ENCODE data around the gene TIMD4.

TIMD4 gene

DNA sequence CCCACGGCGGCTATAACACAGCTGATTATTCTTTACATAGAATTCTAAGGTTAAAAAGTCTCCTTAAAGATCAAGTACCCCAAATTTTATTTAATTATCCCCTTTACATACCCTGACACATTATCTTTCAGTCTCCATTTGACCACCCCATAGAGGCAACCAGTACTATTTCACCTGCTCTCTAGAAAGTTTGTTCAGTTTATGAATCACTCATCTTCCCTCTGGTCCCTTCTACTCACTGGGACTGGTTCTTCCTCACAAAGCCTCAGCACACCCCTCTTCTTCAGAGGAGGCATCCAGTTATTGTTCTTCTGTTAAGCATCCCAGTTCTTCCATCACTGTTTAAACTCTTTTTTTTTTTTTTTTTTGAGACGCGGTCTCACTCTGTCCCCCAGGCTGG lies 70.2 kb downstream of the TIMD4 start:
- H3K4me3 ChIP-seq (ENCODE audit: low read depth, low read length): no peak overlapping the region
- no peak overlapping the region for H3K27ac ChIP-seq
- in situ Hi-C loops (cut with HindIII; ENCODE audit: low pct_ligation_motif_present, low sequenced_read_pairs): no loop called here
- DNase-seq: no peak
- H3K27me3 ChIP-seq (replicated peaks): no peaks in the 10 kb centered on the region
- TF ChIP-seq, protein P1, sequence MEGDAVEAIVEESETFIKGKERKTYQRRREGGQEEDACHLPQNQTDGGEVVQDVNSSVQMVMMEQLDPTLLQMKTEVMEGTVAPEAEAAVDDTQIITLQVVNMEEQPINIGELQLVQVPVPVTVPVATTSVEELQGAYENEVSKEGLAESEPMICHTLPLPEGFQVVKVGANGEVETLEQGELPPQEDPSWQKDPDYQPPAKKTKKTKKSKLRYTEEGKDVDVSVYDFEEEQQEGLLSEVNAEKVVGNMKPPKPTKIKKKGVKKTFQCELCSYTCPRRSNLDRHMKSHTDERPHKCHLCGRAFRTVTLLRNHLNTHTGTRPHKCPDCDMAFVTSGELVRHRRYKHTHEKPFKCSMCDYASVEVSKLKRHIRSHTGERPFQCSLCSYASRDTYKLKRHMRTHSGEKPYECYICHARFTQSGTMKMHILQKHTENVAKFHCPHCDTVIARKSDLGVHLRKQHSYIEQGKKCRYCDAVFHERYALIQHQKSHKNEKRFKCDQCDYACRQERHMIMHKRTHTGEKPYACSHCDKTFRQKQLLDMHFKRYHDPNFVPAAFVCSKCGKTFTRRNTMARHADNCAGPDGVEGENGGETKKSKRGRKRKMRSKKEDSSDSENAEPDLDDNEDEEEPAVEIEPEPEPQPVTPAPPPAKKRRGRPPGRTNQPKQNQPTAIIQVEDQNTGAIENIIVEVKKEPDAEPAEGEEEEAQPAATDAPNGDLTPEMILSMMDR (IDR thresholded peaks at IDR 0.05; ENCODE audit: low read depth, low read length, missing control alignments): no peak
- H3K36me3 ChIP-seq (replicated peaks): no peaks in the 10 kb centered on the region

DNA sequence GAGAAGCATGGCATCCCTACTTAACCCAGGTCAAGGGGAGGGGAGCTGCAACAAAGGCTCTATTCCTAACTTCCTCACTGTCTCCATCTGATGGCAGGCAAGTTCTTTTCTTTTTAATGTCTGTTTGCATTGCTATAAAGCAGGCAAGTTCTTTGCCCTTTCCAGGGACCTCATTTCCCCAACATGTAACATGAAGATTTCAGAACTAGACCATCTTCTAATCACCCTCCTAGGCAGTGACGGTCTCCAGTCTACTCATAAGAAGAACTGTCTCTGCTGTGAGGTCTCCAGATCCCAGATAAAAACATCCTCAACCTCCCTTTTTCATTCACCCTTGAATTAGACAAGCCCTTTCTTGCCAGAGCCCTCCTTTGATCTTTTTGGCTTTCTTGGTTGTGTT lies 70.8 kb downstream of the TIMD4 start:
- no peak for DNase-seq
- TF ChIP-seq, protein P1 (IDR thresholded peaks at IDR 0.05; ENCODE audit: low read depth, low read length, missing control alignments): no peak
- Histone ChIP-seq H3K27ac (no peak overlapping the region), H3K27me3 (replicated peaks) (no peaks in the 10 kb centered on the region), H3K36me3 (replicated peaks) (no peaks in the 10 kb centered on the region), H3K4me3 (ENCODE audit: low read depth, low read length) (no peak overlapping the region)
- in situ Hi-C loops (cut with HindIII; ENCODE audit: low pct_ligation_motif_present, low sequenced_read_pairs): no loop called here

DNA sequence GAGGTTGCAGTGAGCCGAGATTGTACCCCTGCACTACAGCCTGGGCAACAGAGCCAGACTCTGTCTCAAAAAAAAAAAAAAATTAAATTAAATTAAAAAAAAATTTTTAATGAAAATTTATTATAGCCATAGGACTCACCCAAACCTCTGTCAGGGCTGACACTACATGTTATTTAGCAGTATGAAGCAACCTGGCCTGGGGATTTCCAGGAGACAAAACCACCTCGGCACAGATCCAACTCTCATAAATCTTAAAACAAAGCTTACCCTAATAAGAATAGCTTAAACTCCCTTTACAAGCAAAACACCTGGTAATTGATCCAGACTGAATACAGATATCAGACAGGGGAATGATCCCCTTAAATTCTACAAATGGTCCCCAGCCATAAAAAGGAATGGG lies 74.5 kb downstream of the TIMD4 start:
- Histone ChIP-seq H3K27ac (no peak overlapping the region), H3K36me3 (replicated peaks) (no peaks in the 10 kb centered on the region), H3K4me3 (ENCODE audit: low read depth, low read length) (no peak overlapping the region), H3K27me3 (replicated peaks) (no peaks in the 10 kb centered on the region)
- in situ Hi-C loops (cut with HindIII; ENCODE audit: low pct_ligation_motif_present, low sequenced_read_pairs): no loop called here
- DNase-seq: no peak
- TF ChIP-seq, protein P1 (IDR thresholded peaks at IDR 0.05; ENCODE audit: low read depth, low read length, missing control alignments): no peak

DNA sequence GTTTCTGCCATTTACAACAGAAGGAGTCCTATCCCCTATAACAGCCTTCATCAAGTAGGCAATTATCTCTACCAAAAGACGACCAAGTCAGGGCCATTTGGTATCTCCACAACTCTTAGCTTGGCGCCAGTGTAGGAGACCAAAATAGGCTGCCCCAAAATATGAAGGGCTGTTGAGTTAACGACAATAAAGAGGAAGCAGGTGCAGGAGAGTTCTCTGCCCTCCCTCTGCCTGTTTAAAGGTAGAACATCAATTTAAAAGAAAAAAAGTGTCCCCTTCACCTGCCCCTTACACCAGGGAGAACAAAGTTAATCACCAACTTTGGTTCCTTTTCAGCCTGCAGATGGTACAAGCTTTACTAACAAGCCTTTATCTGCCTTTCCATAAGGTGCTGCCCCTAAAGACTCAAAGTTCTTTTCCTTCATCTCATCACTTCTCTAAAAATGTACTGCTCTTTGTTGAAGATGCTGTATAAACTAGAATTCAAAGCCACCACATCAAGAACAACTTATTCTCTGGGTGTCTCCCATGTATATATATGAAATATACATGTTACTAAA lies 79.6 kb downstream of the TIMD4 start:
- Histone ChIP-seq H3K27me3 (replicated peaks) (no peaks in the 10 kb centered on the region), H3K36me3 (replicated peaks) (no peaks in the 10 kb centered on the region), H3K4me3 (ENCODE audit: low read depth, low read length) (no peak overlapping the region), H3K27ac (no peak overlapping the region)
- DNase-seq: no peak
- TF ChIP-seq, protein P1 (IDR thresholded peaks at IDR 0.05; ENCODE audit: low read depth, low read length, missing control alignments): no peak
- in situ Hi-C loops (cut with HindIII; ENCODE audit: low pct_ligation_motif_present, low sequenced_read_pairs): no loop called here

DNA sequence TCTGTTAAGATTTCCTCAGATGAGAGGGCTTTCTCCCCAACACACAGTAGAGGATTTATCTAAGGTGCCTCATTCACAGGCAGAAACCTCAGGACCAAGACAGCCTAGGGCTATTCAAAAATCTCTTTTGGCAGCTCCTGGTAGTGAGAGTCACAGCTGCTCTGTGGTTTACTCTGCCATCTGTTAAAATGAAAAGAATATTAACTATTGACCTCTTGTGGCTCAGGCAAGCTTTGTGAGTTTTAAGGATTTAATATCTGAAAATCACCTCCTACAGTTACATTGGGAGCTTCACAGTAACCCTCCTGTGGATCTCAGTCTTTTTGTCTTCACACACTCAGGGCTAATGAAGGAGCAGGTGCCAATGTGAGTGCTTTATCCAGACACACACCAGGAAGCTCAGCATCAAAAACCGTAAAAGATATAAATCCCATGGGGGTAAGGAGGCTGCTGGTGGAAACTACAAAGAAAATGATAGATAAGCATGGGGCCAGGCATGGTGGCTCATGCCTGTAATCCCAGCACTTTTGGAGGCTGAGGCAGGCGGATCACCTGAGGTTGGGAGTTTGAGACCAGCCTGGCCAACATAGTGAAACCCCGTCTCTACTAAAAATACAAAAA lies 83.3 kb downstream of the TIMD4 start:
- TF ChIP-seq, protein P1 (IDR thresholded peaks at IDR 0.05; ENCODE audit: low read depth, low read length, missing control alignments): no peak

DNA sequence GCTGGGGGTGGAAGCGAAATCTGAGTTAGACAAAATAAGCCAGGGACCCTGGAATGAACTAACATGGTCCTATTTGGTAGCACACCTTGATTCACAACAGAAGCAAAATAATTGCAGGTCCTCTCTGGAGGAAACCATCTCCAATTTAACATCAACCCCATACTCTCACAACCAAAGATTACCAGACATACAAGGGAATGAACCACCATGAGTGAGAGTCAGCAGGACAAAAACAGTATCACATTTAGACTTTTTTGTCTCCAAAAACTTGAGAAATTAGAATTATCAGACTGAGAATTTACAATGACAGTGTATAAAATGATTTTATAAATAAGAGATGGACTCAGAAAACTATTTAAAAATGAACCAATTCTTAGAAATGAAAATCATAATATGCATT lies 91.8 kb downstream of the TIMD4 start:
- TF ChIP-seq, protein P1 (IDR thresholded peaks at IDR 0.05; ENCODE audit: low read depth, low read length, missing control alignments): no peak
- in situ Hi-C loops (cut with HindIII; ENCODE audit: low pct_ligation_motif_present, low sequenced_read_pairs): no loop called here
- Histone ChIP-seq H3K27me3 (replicated peaks) (no peaks in the 10 kb centered on the region), H3K36me3 (replicated peaks) (no peaks in the 10 kb centered on the region), H3K27ac (no peak overlapping the region), H3K4me3 (ENCODE audit: low read depth, low read length) (no peak overlapping the region)
- DNase-seq: no peak

More for the DNA sequence above, 83.3 kb downstream of the TIMD4 start:
- in situ Hi-C loops (cut with HindIII; ENCODE audit: low pct_ligation_motif_present, low sequenced_read_pairs): no loop called here
- H3K27ac ChIP-seq: no peak overlapping the region
- H3K27me3 ChIP-seq (replicated peaks): no peaks in the 10 kb centered on the region
- DNase-seq: no peak
- H3K4me3 ChIP-seq (ENCODE audit: low read depth, low read length): no peak overlapping the region
- H3K36me3 ChIP-seq (replicated peaks): no peaks in the 10 kb centered on the region

All from brain microvascular endothelial cell (primary cell).